Liver (tissue), 9 donors: ENCODE data around the gene PIWIL1. TPM values are rescaled to one million over a fixed set of nuclear protein-coding genes. Genes with fewer than 3 reads are reported as not detected.

ENCODE experiments used
- DNase-seq: peaks from one replicate; pipeline ENCODE4 v3.0.0-alpha.2; 2017; ENCODE audit warnings: low spot score
- H3K27ac ChIP-seq, 2 donors: one replicate each; pipeline ENCODE4 v1.7.0; 2013; ENCODE audit warnings: inconsistent platforms in 2 of 2, low read length in 2 of 2, control low read depth in 1 of 2, low read depth in 1 of 2, mild to moderate bottlenecking in 1 of 2
- H3K27me3 ChIP-seq, 4 donors: one replicate each; pipeline versions ENCODE4 v1.6.1 to v1.7.0; 2013; ENCODE audit warnings: low read length in 3 of 4, inconsistent platforms in 1 of 4, mild to moderate bottlenecking in 1 of 4, moderate library complexity in 1 of 4; ENCODE audit not compliant: control insufficient read depth in 4 of 4, insufficient read depth in 4 of 4
- H3K36me3 ChIP-seq, 4 donors: one replicate each; pipeline versions ENCODE4 v1.6.1 to v1.7.0; 2013; ENCODE audit warnings: low read length in 3 of 4, mild to moderate bottlenecking in 3 of 4, low read depth in 1 of 4, moderate library complexity in 1 of 4; ENCODE audit not compliant: control insufficient read depth in 4 of 4, insufficient read depth in 3 of 4
- H3K4me1 ChIP-seq, 4 donors: one replicate each; pipeline versions ENCODE4 v1.6.1 to v1.7.0; 2013; ENCODE audit warnings: low read length in 3 of 4, mild to moderate bottlenecking in 3 of 4, moderate library complexity in 1 of 4; ENCODE audit not compliant: control insufficient read depth in 4 of 4, insufficient read depth in 4 of 4
- H3K4me3 ChIP-seq, 3 donors: one replicate each; pipeline versions ENCODE4 v1.6.1 to v1.7.0; 2013; ENCODE audit warnings: low read length in 3 of 3, control low read depth in 1 of 3, low read depth in 1 of 3, mild to moderate bottlenecking in 1 of 3
- H3K9ac ChIP-seq, 2 donors: one replicate each; pipeline ENCODE4 v1.7.0; 2013; ENCODE audit warnings: low read length in 2 of 2, mild to moderate bottlenecking in 2 of 2, moderate library complexity in 2 of 2, control low read depth in 1 of 2, low read depth in 1 of 2
- H3K9me3 ChIP-seq, 4 donors: one replicate each; pipeline versions ENCODE4 v1.6.1 to v1.7.0; 2013; ENCODE audit warnings: low read length in 3 of 4; ENCODE audit not compliant: control insufficient read depth in 4 of 4
- ATF3 ChIP-seq: IDR thresholded peaks from 2 replicates; pipeline ENCODE4 v1.6.1; 2016; ENCODE audit warnings: antibody characterized with exemption
- CTCF ChIP-seq: fragments of 150-350 bp; IDR thresholded peaks from 2 replicates; pipeline ENCODE4 v1.5.1; 2017; ENCODE audit warnings: improper control_type of control experiment, low read depth, low read length; ENCODE audit not compliant: missing input control
- EGR1 ChIP-seq, 2 donors: IDR thresholded peaks; 2 replicates each; pipeline ENCODE4 v1.6.1; 2016 to 2018; ENCODE audit warnings: antibody characterized with exemption in 2 of 2, low read depth in 2 of 2
- FOXA1 ChIP-seq: IDR thresholded peaks from 2 replicates; pipeline ENCODE4 v1.6.1; 2016; ENCODE audit warnings: antibody characterized with exemption
- FOXA2 ChIP-seq: IDR thresholded peaks from 2 replicates; pipeline ENCODE4 v1.6.1; 2016; ENCODE audit warnings: antibody characterized with exemption
- GABPA ChIP-seq, 2 donors: IDR thresholded peaks in 1 of 2; conservative IDR thresholded peaks in 1 of 2; 2 replicates each; pipeline ENCODE4 v1.6.1; 2016; ENCODE audit warnings: antibody characterized with exemption in 2 of 2, mild to moderate bottlenecking in 1 of 2, moderate library complexity in 1 of 2
- HNF4A ChIP-seq, 2 donors: conservative IDR thresholded peaks; 2 replicates each; pipeline ENCODE4 v1.6.1; 2016; ENCODE audit warnings: antibody characterized with exemption in 2 of 2, mild to moderate bottlenecking in 2 of 2
- HNF4G ChIP-seq: IDR thresholded peaks from 2 replicates; pipeline ENCODE4 v1.6.1; 2016; ENCODE audit warnings: antibody characterized with exemption
- JUND ChIP-seq, 2 donors: IDR thresholded peaks; 2 replicates each; pipeline ENCODE4 v1.6.1; 2016; ENCODE audit warnings: antibody characterized with exemption in 2 of 2
- MAX ChIP-seq: IDR thresholded peaks from 2 replicates; pipeline ENCODE4 v1.6.1; 2016; ENCODE audit warnings: antibody characterized with exemption
- NR2F2 ChIP-seq: IDR thresholded peaks from 2 replicates; pipeline ENCODE4 v1.6.1; 2016; ENCODE audit warnings: antibody characterized with exemption
- RAD21 ChIP-seq, 2 donors: IDR thresholded peaks; 2 replicates each; pipeline ENCODE4 v1.6.1; 2016; ENCODE audit warnings: antibody characterized with exemption in 2 of 2, mild to moderate bottlenecking in 2 of 2
- REST ChIP-seq: IDR thresholded peaks from 2 replicates; pipeline ENCODE4 v1.6.1; 2016; ENCODE audit warnings: antibody characterized with exemption, mild to moderate bottlenecking
- RXRA ChIP-seq, 2 donors: IDR thresholded peaks; 2 replicates each; pipeline ENCODE4 v1.6.1; 2017 to 2018; ENCODE audit warnings: antibody characterized with exemption in 2 of 2, mild to moderate bottlenecking in 1 of 2
- SP1 ChIP-seq: IDR thresholded peaks from 2 replicates; pipeline ENCODE4 v1.6.1; 2018; ENCODE audit warnings: antibody characterized with exemption, mild to moderate bottlenecking
- TAF1 ChIP-seq: conservative IDR thresholded peaks from 2 replicates; pipeline ENCODE4 v1.6.1; 2016; ENCODE audit warnings: antibody characterized with exemption, mild to moderate bottlenecking
- YY1 ChIP-seq: IDR thresholded peaks from 2 replicates; pipeline ENCODE4 v1.6.1; 2016; ENCODE audit warnings: antibody characterized with exemption, mild to moderate bottlenecking
- ZBTB33 ChIP-seq: IDR thresholded peaks from 2 replicates; pipeline ENCODE4 v1.6.1; 2016; ENCODE audit warnings: antibody characterized with exemption
- WGBS: extraction: QIAGEN DNeasy Blood & Tissue Kit; methylation state at CpG from one replicate; pipeline ENCODE4 v1.1.7; 2013; 5-methylcytosine and 5-hydroxymethylcytosine counted together
- polyA plus RNA-seq, 2 donors: library from polyadenylated mRNA; stranded (reverse) in 1 of 2; unstranded in 1 of 2; fragments of 200-250 nt in 1 of 2; fragments of >200 nt in 1 of 2; fragmentation: Nextera tagmentation in 1 of 2; extraction: Ambion mirVana in 1 of 2; gene quantifications; one replicate each; pipeline versions ENCODE4 v1.2.1 to v1.2.3, GENCODE V29; 2013 to 2015
- total RNA-seq, 2 donors: library from RNA; depleted of rRNA; stranded (reverse); fragments of >200 nt; gene quantifications; one replicate each; pipeline ENCODE4 v1.2.3, GENCODE V29; 2014
- donor health status: healthy.
- donor health status: healthy.
- donor health status: healthy.
- donor health status: healthy.
- donor health status: healthy.

PIWIL1 gene
- total and polyA plus RNA-seq, 4 donors = 0.01 TPM; not detected in 3

GRCh38 chr12:130350715-130351114 is 13.0 kb downstream of the PIWIL1 start:
- Histone ChIP-seq H3K9me3 (no peaks in the 10 kb centered on the region), H3K27ac (no peak overlapping the region)
- WGBS = 72% methylated on average over 2 of the region's 2 CpGs

More at GRCh38 chr12:130350715-130351114, 13.0 kb downstream of the PIWIL1 start:
- Histone ChIP-seq H3K27me3 (peaks cover 0 to 3% (median 0%) of the 10 kb centered on the region in 4 donors), H3K36me3 (no peaks in the 10 kb centered on the region), H3K4me3 (no peak overlapping the region), H3K4me1 (peaks cover 0 to 10% (median 7%) of the 10 kb centered on the region in 4 donors), H3K9ac (no peak overlapping the region)
- DNase-seq = no peak
- TF ChIP-seq TAF1 (no peak), GABPA (IDR thresholded peaks at IDR 0.05 in 1 of 2, conservative IDR thresholded peaks at IDR 0.05 in 1 of 2) (no peak), REST (peak; percentile 79), NR2F2 (peak; percentile 80), FOXA1 (no peak), ZBTB33 (no peak), JUND (IDR thresholded peaks at IDR 0.05) (no peak), HNF4G (no peak), EGR1 (IDR thresholded peaks at IDR 0.05; ENCODE audit: low read depth in 2 of 2) (no peak), RXRA (IDR thresholded peaks at IDR 0.05) (peak in 1 of 2 donors; percentile 38), FOXA2 (no peak), ATF3 (no peak), CTCF (no peak), RAD21 (IDR thresholded peaks at IDR 0.05) (no peak), MAX (no peak), YY1 (no peak), SP1 (no peak), HNF4A (conservative IDR thresholded peaks at IDR 0.05) (no peak)
